ENCODE results near the gene HLA-A.

The HLA-A gene

DNA sequence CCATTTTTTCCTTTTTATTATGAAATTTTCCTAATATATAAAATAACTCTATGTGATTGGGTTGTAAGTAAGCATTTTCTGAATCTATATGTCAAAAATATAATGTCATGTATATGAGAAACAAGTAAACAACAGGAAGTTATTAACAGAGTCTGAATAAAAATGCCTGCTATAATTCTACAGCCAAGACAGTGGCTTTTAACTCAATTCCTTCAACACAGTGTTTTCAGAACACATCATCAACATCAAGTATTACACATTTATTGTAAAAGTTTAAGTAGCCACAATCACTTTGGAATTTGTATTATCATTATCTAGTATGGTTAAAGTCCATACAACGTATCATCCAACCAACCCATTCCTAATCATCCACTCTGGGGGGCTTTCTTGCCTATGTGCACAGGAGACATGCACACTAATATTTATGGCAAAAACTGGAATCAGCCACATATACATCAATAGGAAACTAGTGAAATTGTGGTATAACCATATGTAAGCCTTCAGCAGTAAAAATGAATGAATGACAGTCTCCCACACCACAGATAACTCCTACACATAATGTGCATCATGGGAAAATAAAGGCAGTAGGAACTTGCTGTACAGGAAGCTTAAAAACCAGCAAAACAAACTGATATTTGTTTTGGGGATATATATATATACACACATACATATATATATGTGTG, 6.9 kb upstream of the HLA-A start:
- DNase-seq (ENCODE audit: low read depth), result no peak

DNA sequence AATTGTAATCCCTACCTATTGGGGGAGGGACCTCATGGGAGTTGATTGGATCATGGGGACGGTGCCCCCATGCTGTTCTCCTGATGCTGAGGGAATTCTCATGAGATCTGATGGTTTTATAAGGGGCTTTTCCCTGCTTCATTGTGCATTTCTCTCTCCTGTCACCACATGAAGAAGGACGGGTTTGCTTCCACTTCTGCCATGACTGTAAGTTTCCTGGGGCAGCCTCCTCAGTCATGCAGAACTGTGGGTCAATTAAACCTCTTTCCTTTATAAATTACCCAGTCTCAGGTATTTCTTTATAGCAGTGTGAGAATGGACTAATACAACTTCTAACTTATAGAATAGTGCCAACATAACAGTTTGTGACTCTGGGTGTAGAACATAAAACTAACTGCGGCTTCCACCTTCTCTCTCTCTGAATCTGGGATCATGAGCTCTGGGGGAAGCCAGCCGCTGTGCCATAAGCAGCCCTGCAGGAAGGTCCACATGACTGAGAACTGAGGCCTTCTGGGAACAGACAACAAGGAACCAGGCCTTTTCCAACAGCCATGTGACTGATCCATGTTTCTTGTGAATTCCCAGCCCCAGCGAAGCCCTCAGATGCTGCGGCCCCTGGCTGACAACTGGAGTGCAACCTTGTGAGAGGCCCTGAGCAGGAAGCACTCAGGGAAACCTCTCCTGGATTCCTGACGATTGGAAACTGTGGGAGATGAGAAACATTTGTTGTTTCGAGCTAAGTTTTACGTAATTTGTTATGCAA, 3.4 kb upstream of the HLA-A start:
- DNase-seq (ENCODE audit: low read depth), result no peak

- no peak for DNase-seq (ENCODE audit: low read depth)
Measured at GRCh38 chr6:29941016-29941415, 1.3 kb upstream of the HLA-A start.

DNA sequence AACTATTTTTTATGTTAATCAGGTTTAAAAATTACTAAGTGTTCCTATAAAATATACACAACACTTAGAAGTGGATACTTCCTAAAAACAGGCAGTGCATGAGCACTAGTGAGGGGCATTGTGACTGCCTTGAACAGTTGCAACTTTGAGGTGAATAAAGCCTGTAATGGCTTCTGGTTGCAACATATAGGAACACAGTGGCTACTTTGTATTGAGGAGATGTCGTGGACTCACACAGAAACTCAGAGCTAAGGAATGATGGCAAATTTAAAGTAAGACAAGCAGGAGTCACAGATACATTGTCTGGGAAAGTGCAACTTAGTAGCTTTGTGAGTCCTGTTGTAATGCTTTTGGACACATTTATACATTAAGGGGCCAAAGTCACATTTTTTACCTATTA, 861 bp upstream of the HLA-A start:
- no peak for DNase-seq (ENCODE audit: low read depth)

DNA sequence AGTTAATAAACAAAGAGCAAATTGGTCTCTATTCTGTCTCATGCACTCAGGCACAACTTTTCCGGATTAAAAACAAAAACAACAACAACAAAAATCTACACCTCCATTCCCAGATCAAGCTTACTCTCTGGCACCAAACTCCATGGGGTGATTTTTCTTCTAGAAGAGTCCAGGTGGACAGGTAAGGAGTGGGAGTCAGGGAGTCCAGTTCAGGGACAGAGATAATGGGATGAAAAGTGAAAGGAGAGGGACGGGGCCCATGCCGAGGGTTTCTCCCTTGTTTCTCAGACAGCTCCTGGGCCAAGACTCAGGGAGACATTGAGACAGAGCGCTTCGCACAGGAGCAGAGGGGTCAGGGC, 437 bp upstream of the HLA-A start:
- no peak for DNase-seq (ENCODE audit: low read depth)

DNA sequence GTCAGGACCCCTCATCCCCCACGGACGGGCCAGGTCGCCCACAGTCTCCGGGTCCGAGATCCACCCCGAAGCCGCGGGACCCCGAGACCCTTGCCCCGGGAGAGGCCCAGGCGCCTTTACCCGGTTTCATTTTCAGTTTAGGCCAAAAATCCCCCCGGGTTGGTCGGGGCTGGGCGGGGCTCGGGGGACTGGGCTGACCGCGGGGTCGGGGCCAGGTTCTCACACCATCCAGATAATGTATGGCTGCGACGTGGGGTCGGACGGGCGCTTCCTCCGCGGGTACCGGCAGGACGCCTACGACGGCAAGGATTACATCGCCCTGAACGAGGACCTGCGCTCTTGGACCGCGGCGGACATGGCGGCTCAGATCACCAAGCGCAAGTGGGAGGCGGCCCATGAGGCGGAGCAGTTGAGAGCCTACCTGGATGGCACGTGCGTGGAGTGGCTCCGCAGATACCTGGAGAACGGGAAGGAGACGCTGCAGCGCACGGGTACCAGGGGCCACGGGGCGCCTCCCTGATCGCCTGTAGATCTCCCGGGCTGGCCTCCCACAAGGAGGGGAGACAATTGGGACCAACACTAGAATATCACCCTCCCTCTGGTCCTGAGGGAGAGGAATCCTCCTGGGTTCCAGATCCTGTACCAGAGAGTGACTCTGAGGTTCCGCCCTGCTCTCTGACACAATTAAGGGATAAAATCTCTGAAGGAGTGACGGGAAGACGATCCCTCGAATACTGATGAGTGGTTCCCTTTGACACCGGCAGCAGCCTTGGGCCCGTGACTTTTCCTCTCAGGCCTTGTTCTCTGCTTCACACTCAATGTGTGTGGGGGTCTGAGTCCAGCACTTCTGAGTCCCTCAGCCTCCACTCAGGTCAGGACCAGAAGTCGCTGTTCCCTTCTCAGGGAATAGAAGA, 978 bp downstream of the HLA-A start:
- no peak for DNase-seq (ENCODE audit: low read depth)

- DNase-seq (ENCODE audit: low read depth), result no peak
Measured at GRCh38 chr6:29945281-29945820, 3.0 kb downstream of the HLA-A start.

GRCh38 chr6:29946223-29947076, 4.1 kb downstream of the HLA-A start:
- DNase-seq (ENCODE audit: low read depth), result no peak

DNA sequence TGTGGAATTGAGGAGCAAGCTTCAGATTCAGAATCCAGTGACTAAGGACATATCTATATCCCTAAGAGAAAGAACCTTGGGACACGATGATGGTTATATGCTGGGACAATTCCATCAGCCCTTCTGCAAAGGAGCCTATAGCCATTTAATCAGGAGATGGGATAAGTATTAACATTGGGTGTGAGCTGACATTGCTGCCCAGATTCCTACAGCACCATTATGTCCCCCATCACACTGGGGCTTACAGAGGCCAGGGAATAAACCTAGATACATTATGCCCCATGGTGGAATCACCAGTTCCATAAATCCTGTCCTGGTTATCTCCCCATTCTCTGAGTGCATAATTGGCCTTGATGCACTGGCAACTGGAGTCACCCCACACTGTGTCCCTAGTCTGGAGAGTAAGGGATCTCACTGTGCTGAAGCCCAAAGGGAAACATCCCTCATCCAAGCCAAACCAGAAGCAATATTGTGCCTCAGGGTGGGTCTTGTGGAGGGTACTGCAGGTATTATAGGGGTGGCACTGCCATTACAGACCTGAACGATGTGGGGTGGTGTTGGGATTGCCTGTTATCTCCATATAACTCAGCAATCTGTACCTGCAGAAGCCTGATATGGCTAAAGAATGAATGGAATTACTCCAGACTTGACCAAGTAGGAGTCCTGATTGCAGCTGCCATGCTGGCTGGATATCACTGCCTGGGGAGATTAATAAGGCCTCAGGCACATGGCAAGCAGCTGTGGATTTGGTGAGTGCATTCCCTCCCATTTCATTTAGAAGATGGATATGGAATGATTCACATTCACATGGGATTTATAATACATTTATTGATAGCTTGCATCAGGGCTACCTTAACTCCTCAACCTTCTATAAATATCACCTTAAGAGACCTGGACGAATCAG, 5.0 kb downstream of the HLA-A start:
- no peak for DNase-seq (ENCODE audit: low read depth)

GRCh38 chr6:29948277-29948676, 5.9 kb downstream of the HLA-A start:
- no peak for DNase-seq (ENCODE audit: low read depth)

GRCh38 chr6:29949934-29950333, 7.6 kb downstream of the HLA-A start:
- no peak for DNase-seq (ENCODE audit: low read depth)

DNA sequence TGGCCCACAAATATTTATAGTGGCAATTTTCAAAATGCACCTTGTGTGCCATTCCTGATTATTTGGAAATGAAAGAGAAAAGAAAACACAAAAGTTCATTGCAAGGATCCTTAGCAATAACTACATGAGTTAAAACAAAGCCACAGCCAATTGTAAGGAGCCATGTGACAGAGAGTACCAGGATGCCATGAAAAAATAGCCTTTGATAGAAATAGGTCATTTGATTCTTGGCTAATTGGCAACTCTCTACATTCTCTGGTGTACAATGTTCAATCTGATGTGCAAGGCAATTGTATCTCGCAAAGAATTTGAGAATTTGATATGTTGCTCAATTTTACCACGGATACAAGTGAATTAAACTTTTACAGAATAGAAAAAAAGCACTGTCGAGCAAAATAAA, 9.6 kb downstream of the HLA-A start:
- DNase-seq (ENCODE audit: low read depth), result no peak

- peak; percentile 93 for DNase-seq (ENCODE audit: low read depth)
Measured at GRCh38 chr6:29953001-29953441, 10.7 kb downstream of the HLA-A start.

DNA sequence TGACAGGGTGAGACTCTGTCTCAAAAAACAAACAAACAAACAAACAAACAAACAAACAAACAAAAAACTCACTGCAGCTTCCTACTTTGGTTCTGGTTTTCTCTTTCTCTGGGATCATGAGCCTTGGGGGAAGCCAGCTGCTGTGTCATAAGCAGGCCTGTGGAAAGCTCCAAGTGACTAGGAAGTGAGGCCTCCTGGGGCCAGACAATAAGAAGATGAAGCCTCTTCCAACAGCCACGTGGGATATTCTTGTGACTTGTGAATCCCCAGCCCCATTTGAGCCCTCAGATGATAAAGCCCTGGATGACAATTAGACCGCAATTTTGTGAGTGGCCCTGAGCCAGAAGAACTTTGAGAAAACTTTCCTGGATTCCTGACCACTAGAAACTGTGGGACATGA, 11.4 kb downstream of the HLA-A start:
- DNase-seq (ENCODE audit: low read depth), result no peak

DNA sequence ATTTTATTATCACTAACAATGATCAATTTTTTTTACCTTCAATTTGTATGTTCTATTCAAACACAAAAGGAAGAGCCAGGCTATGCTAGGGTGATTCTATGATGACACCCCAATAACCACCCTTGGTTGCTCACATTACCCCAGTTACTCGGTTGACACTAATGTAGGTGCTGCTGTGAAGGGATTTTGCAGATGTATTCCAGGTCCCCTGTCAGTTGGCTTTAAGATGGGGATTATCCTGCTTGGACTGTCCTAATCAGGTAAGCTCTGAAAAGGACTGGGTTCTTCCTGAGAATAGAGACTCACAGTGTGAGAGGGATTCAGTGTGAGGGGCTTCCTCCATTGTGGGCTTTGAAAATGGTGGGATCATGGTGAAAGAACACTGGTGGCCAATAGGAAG, 11.9 kb downstream of the HLA-A start:
- no peak for DNase-seq (ENCODE audit: low read depth)

- DNase-seq (ENCODE audit: low read depth), result no peak
Measured at GRCh38 chr6:29955783-29956182, 13.5 kb downstream of the HLA-A start.

GRCh38 chr6:29956518-29956917, 14.2 kb downstream of the HLA-A start:
- no peak for DNase-seq (ENCODE audit: low read depth)

- DNase-seq (ENCODE audit: low read depth), result no peak
Measured at GRCh38 chr6:29958046-29958445, 15.7 kb downstream of the HLA-A start.

- no peak for DNase-seq (ENCODE audit: low read depth)
Measured at GRCh38 chr6:29958921-29959320, 16.6 kb downstream of the HLA-A start.

- DNase-seq (ENCODE audit: low read depth), result no peak
Measured at GRCh38 chr6:29959467-29959866, 17.1 kb downstream of the HLA-A start.
